Measurements from ENCODE around the gene CRYGN.

The CRYGN gene

DNA sequence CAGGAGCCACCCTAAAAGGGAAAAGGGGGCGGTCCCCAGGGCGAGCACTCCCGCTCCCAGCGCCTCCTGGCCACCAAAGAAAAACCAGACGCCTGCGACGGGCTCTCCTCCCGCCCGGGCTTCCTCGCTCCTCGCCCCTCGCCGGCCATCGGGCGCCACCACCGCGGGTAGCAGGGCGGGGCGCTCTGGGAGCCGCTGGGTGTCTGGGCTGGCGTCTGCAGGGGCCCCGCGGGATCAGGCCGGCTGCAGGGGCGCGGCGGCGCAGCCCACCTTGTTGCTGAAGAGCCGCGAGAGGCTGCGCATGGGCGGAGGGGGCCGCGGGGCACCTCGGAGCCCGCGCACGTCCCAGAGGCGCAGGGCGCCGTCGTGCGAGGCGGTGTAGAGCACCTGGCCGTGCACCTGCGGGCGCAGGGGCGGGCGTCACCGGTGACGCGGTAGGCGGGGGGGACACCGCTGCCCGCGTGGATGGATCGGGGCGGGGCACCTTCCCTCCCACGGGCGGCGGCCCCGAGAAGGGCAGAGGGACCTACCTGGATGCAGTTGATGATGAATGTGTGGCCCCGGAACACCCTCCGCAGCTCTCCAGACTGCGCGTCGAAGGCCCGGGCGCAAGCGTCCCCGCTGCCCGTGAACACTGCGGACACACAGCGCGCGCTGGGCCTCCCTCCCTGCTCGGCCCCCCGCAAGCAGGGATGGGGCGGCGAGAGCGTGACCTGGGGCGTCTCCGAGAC lies 58.4 kb downstream of the CRYGN start:
- H3K4me3 ChIP-seq (ENCODE audit: low read depth, low read length), result peak overlapping the region; percentile 35
- TF ChIP-seq, protein P1, sequence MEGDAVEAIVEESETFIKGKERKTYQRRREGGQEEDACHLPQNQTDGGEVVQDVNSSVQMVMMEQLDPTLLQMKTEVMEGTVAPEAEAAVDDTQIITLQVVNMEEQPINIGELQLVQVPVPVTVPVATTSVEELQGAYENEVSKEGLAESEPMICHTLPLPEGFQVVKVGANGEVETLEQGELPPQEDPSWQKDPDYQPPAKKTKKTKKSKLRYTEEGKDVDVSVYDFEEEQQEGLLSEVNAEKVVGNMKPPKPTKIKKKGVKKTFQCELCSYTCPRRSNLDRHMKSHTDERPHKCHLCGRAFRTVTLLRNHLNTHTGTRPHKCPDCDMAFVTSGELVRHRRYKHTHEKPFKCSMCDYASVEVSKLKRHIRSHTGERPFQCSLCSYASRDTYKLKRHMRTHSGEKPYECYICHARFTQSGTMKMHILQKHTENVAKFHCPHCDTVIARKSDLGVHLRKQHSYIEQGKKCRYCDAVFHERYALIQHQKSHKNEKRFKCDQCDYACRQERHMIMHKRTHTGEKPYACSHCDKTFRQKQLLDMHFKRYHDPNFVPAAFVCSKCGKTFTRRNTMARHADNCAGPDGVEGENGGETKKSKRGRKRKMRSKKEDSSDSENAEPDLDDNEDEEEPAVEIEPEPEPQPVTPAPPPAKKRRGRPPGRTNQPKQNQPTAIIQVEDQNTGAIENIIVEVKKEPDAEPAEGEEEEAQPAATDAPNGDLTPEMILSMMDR (IDR thresholded peaks at IDR 0.05; ENCODE audit: borderline replicate concordance, insufficient read depth, low read depth, low read length), result 0 out of 2 replicates have a peak, but pooled peaks have one; percentile 1

DNA sequence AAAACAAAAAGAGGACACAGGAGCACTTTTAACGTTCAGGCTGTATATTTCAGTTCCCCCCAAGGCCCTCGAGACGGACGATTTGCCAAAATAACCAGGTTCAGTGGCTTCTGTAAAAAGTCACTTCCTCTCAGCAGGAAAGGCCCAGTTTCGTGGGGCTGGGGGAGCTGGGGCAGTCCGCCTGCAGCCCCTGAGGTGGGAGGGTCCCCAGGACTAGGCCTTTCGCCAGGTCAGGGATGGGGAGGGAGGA lies 58.9 kb downstream of the CRYGN start:
- peak overlapping the region; percentile 35 for H3K4me3 ChIP-seq (ENCODE audit: low read depth, low read length)

DNA sequence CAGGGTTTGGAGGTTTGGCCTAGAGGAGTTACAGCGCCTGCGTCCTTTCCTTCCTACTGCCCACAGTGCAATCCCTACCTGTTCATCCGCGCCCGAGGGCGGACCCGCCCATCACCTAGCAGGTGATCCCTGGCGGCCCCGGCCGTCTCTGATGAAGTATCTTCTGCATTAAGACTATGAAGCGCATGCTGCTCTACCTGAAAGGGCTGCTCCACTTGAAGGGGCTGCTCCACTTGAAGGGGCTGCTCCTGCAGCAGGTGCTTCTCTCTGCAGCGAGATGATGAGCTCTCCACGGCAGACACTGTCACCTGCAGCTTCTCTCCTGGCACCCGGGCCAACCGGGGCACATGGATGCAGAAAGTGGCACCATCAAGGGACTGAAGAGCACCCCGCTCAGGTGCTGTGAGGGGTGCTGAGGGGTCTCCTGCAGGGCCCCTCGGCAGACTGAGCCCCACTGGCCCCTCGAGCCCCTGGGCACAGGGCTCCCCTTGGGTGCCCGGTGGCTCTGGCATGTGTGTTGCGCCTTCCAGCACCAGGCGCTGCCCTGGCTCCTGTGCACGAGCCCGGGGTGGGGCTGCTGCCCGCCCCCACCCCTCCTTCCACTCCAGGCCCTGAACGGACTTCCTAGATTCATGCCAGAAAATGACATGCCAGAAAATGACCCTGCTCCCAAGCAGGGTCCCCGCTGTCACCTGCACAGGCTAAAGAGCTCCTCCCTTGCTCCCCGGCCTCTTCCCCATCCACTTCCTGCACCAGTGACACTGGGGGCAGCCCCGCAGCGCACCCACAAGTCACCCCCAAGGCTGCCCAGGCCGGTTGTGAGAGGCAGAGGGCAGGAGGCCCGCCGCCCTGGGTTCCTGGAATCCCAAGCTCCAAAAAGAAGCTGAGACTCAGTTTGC lies 59.5 kb downstream of the CRYGN start:
- H3K4me3 ChIP-seq (ENCODE audit: low read depth, low read length), result no peak overlapping the region
- TF ChIP-seq, protein P1 (IDR thresholded peaks at IDR 0.05; ENCODE audit: borderline replicate concordance, insufficient read depth, low read depth, low read length), result no peak

More for the DNA sequence above, 58.9 kb downstream of the CRYGN start:
- TF ChIP-seq, protein P1 (IDR thresholded peaks at IDR 0.05; ENCODE audit: borderline replicate concordance, insufficient read depth, low read depth, low read length), result no peak

DNA sequence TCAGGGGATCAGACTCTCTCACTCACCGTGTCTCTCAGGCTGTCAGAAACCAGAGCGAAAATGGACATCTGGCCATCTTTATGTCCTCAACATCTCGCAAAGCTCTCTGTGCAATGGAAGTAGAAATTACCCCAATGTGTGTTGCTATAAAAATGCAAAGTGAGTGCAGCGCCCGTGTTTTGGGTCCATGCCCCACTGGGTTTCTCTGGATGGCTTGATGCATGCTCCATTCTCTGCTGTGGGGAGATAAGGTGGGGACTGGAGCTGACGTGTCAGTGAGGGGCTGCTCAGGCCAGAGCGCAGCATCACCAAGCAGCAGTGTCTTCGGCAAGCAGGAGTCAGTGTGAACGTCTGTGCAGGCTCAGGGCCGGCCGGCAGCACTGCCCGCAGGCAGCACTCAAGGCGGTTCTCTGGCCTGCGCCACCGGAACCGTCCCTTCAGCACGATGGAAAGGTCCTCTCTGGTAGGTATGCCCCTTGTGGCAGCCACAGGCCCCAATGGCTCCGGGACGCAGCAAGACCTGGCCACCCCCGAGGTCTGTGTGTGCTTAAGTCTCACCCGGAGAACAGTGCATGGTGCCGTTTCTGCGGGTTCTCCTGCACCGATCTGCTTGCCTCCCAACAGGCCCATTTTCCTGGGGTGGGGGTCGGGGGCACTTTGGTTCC lies 60.3 kb downstream of the CRYGN start:
- TF ChIP-seq, protein P1 (IDR thresholded peaks at IDR 0.05; ENCODE audit: borderline replicate concordance, insufficient read depth, low read depth, low read length), result no peak
- no peak overlapping the region for H3K4me3 ChIP-seq (ENCODE audit: low read depth, low read length)

DNA sequence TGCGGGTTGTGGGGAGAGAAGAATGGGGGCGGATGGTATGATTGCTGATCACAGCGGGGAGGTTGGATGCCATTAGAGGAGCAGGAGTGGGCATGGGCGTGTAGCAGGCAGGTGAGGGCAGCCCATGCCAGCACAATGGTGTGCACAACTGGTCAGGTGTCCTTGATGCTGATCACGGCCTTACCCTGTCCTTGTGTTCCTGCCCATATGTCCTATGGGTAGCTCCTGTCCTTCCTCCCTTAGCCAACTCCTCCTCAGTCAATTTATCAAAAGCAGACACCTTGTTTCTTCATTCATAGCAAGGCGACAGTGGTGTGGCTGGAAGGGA lies 60.8 kb downstream of the CRYGN start:
- TF ChIP-seq, protein P1 (IDR thresholded peaks at IDR 0.05; ENCODE audit: borderline replicate concordance, insufficient read depth, low read depth, low read length), result no peak
- no peak overlapping the region for H3K4me3 ChIP-seq (ENCODE audit: low read depth, low read length)
